Renal pelvis (tissue), 4 donors: ENCODE data around the gene SLC26A4. TPM values are rescaled to one million over a fixed set of nuclear protein-coding genes. Genes with fewer than 3 reads are reported as not detected.

Experiments
- DNase-seq: peaks from one replicate; pipeline ENCODE4 v3.0.0-alpha.2; 2013
- polyA plus RNA-seq, 3 donors: library from polyadenylated mRNA; unstranded; fragments of 120-200 nt; gene quantifications; one replicate each; pipeline ENCODE4 v1.2.1, GENCODE V29; 2013; ENCODE audit not compliant: insufficient read length in 3 of 3

The SLC26A4 gene
- polyA plus RNA-seq, 3 donors = 1.4 to 2.8 (median 2.3) TPM

- no peak for DNase-seq
Measured at GRCh38 chr7:107744345-107744750, 83.7 kb downstream of the SLC26A4 start.

GRCh38 chr7:107746006-107746405 lies 85.4 kb downstream of the SLC26A4 start:
- DNase-seq = no peak

- DNase-seq = no peak
Measured at GRCh38 chr7:107751113-107751512, 90.5 kb downstream of the SLC26A4 start.

- DNase-seq = no peak
Measured at GRCh38 chr7:107754642-107755041, 94.0 kb downstream of the SLC26A4 start.

- no peak for DNase-seq
Measured at GRCh38 chr7:107758667-107759066, 98.0 kb downstream of the SLC26A4 start.

- DNase-seq = no peak
Measured at GRCh38 chr7:107767391-107767790, 106.8 kb downstream of the SLC26A4 start.

Other genes starting within 250 kb of the SLC26A4 start
- gene GPR22, start 190.8 kb upstream of the SLC26A4 start, polyA plus RNA-seq = under 1 TPM; 0.13 to 0.52 (median 0.20) TPM
- 10 to 100 TPM; 29.9 to 31.4 (median 30.8) TPM for gene COG5, start 96.9 kb upstream of the SLC26A4 start, polyA plus RNA-seq
- 10 to 100 TPM; 13.1 to 18.6 (median 17.0) TPM for gene DUS4L, start 96.9 kb upstream of the SLC26A4 start, polyA plus RNA-seq
- gene BCAP29, start 80.6 kb upstream of the SLC26A4 start, polyA plus RNA-seq = 10 to 100 TPM; 39.6 to 45.2 (median 42.4) TPM
- gene CBLL1, start 83.3 kb downstream of the SLC26A4 start, polyA plus RNA-seq = 10 to 100 TPM; 26.8 to 32.0 (median 27.0) TPM
- under 1 TPM in 2 of 3 donors, not detected in 1; 0.10 to 0.13 TPM for gene SLC26A3, start 142.4 kb downstream of the SLC26A4 start, polyA plus RNA-seq
- gene DLD, start 230.4 kb downstream of the SLC26A4 start, polyA plus RNA-seq = 100 to 1,000 TPM; 108 to 112 (median 109) TPM